Caco-2 (cell line): Measurements from ENCODE around the gene MCHR1. TPM values are rescaled to one million over a fixed set of nuclear protein-coding genes. Genes with fewer than 3 reads are reported as not detected.

Experiments
- BruUV-seq: library from RNA; stranded (reverse); fragments of 400-500 nt; replicated peaks from 2 replicates; lab custom pipeline; 2021; lab: Mats Ljungman, UMichigan
- CTCF ChIA-PET: fragments of 300-600 bp; sonication (Branson Sonifier 250); formaldehyde crosslinking; loops from one replicate; lab custom pipeline; 2022; ENCODE audit warnings: antibody characterized with exemption; lab: Charles Lee
- POLR2A ChIA-PET: fragments of 300-600 bp; sonication (Branson Sonifier 250); formaldehyde crosslinking; loops from one replicate; lab custom pipeline; 2022; ENCODE audit warnings: antibody characterized with exemption; lab: Charles Lee
- DNase-seq, 2 experiments: peaks; one replicate each; pipeline versions ENCODE4 v3.0.0 to v3.0.0-alpha.2; 2020 to 2022
- H3K27me3 ChIP-seq: replicated peaks from 2 replicates; pipeline ENCODE4 v1.6.0; 2011; ENCODE audit warnings: low read length; ENCODE audit not compliant: control insufficient read depth, insufficient read depth
- H3K36me3 ChIP-seq: 2 replicates; pipeline ENCODE4 v1.5.1; 2011; ENCODE audit warnings: low read length; ENCODE audit not compliant: control insufficient read depth, insufficient read depth
- H3K4me1 ChIP-seq: fragments of 250-450 bp; sonication (Bioruptor Pico); 2 replicates; pipeline ENCODE4 v1.5.1; 2020; ENCODE audit warnings: mild to moderate bottlenecking
- H3K4me3 ChIP-seq: 2 replicates; pipeline ENCODE4 v1.5.1; 2011; ENCODE audit warnings: low read depth, mild to moderate bottlenecking, control low read depth, low read length
- H3K9me3 ChIP-seq: fragments of 250-450 bp; sonication (Bioruptor Pico); 2 replicates; pipeline ENCODE4 v1.5.1; 2020; ENCODE audit warnings: mild to moderate bottlenecking, moderate library complexity
- H3K27ac Mint-ChIP-seq: one replicate; pipeline ENCODE4 v1.8.0; 2022; ENCODE audit warnings: mixed read lengths; ENCODE audit not compliant: unreplicated experiment
- H3K27me3 Mint-ChIP-seq: one replicate; pipeline ENCODE4 v1.8.0; 2022; ENCODE audit warnings: mixed read lengths; ENCODE audit not compliant: insufficient read depth, unreplicated experiment
- H3K36me3 Mint-ChIP-seq: one replicate; pipeline ENCODE4 v1.8.0; 2022; ENCODE audit warnings: mild to moderate bottlenecking, mixed read lengths; ENCODE audit not compliant: insufficient read depth, unreplicated experiment
- H3K4me1 Mint-ChIP-seq: one replicate; pipeline ENCODE4 v1.8.0; 2022; ENCODE audit warnings: low read depth, mixed read lengths; ENCODE audit not compliant: unreplicated experiment
- H3K4me3 Mint-ChIP-seq: one replicate; pipeline ENCODE4 v1.8.0; 2022; ENCODE audit warnings: mild to moderate bottlenecking, moderate library complexity, mixed read lengths; ENCODE audit not compliant: unreplicated experiment
- H3K9me3 Mint-ChIP-seq: one replicate; pipeline ENCODE4 v1.8.0; 2022; ENCODE audit warnings: mixed read lengths; ENCODE audit not compliant: unreplicated experiment
- CTCF ChIP-seq, 2 experiments: fragments of 200-600 bp in 1 of 2; IDR thresholded peaks; 1 replicate in 1 of 2; 2 replicates in 1 of 2; pipeline versions ENCODE4 v1.5.1 to v1.8.0; 2011 to 2022; ENCODE audit warnings: antibody characterized with exemption in 1 of 2, control low read depth in 1 of 2, inconsistent platforms in 1 of 2, low read depth in 1 of 2, low read length in 1 of 2, mild to moderate bottlenecking in 1 of 2, moderate library complexity in 1 of 2; ENCODE audit not compliant: insufficient read depth in 1 of 2, severe bottlenecking in 1 of 2, unreplicated experiment in 1 of 2
- intact Hi-C: fragments of 100-400 bp; cut with micrococcal nuclease; formaldehyde crosslinking; loops from one replicate; pipeline ENCODE4 v1.10.0; 2022; ENCODE audit not compliant: unreplicated experiment
- total RNA-seq: library from RNA; stranded (reverse); gene quantifications from 2 replicates; pipeline ENCODE4 v1.2.3, GENCODE V29; 2022

The MCHR1 gene
- total RNA-seq, 1 experiment from 2014 or later = not detected

GRCh38 chr22:40687706-40688105, 8.4 kb downstream of the MCHR1 start:
- POLR2A ChIA-PET = no interaction called here
- no peaks in the 10 kb centered on the region for H3K27me3 Mint-ChIP-seq

DNA sequence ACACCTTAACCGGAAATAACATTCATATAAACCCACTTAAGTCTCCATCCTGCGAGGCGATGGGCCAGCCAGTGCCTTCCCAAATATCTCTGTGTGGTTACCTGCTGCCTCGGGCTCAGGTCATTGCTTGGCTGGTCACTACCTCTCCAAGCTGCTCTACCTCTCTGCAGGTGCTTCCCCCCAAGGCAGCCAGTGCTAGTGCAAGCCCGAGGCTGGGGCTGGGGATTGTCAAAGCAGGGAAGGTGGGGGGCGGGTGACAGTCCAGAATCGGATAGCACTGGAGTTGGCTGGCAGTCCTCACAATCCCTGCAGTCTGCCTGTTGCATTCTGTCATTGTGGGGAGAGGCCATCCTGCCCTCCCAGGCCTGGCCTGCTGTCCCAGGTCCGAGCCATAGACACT, 11.1 kb downstream of the MCHR1 start:
- no peak overlapping the region for H3K4me3 ChIP-seq
- CTCF ChIA-PET = no interaction called here
- no peaks in the 10 kb centered on the region for H3K4me1 ChIP-seq
- no peaks in the 10 kb centered on the region for H3K4me1 Mint-ChIP-seq
- H3K27me3 ChIP-seq = no peaks in the 10 kb centered on the region
- H3K27ac Mint-ChIP-seq = no peak overlapping the region
- no peak for DNase-seq
- no peak overlapping the region for H3K4me3 Mint-ChIP-seq
- H3K9me3 Mint-ChIP-seq = no peaks in the 10 kb centered on the region
- H3K27me3 Mint-ChIP-seq = no peaks in the 10 kb centered on the region
- POLR2A ChIA-PET = no interaction called here
- H3K36me3 ChIP-seq = no peaks in the 10 kb centered on the region
- no peaks in the 10 kb centered on the region for H3K9me3 ChIP-seq
- intact Hi-C loops = no loop called here
- TF ChIP-seq CTCF (IDR thresholded peaks at IDR 0.05; ENCODE audit: insufficient read depth in 1 of 2, low read depth in 1 of 2, low read length in 1 of 2, severe bottlenecking in 1 of 2, unreplicated experiment in 1 of 2) = no peak
- no peaks in the 10 kb centered on the region for H3K36me3 Mint-ChIP-seq
- BruUV-seq = no TSS peak

More at GRCh38 chr22:40687706-40688105, 8.4 kb downstream of the MCHR1 start:
- no TSS peak for BruUV-seq
- CTCF ChIA-PET = interaction anchor here (0.6 kb wide), 1 partner anchor 12 kb away, joined by 5 read pairs; no protein-coding TSS in a partner anchor
- no peaks in the 10 kb centered on the region for H3K9me3 ChIP-seq
- Mint-ChIP-seq H3K4me3 (no peak overlapping the region), H3K4me1 (peaks cover 6% of the 10 kb centered on the region), H3K27ac (no peak overlapping the region), H3K9me3 (no peaks in the 10 kb centered on the region), H3K36me3 (no peaks in the 10 kb centered on the region)
- H3K27me3 ChIP-seq = no peaks in the 10 kb centered on the region
- no peak for DNase-seq
- intact Hi-C loops = no loop called here
- no peaks in the 10 kb centered on the region for H3K36me3 ChIP-seq
- TF ChIP-seq CTCF (IDR thresholded peaks at IDR 0.05; ENCODE audit: insufficient read depth in 1 of 2, low read depth in 1 of 2, low read length in 1 of 2, severe bottlenecking in 1 of 2, unreplicated experiment in 1 of 2) = no peak
- H3K4me3 ChIP-seq = no peak overlapping the region
- H3K4me1 ChIP-seq = no peaks in the 10 kb centered on the region

DNA sequence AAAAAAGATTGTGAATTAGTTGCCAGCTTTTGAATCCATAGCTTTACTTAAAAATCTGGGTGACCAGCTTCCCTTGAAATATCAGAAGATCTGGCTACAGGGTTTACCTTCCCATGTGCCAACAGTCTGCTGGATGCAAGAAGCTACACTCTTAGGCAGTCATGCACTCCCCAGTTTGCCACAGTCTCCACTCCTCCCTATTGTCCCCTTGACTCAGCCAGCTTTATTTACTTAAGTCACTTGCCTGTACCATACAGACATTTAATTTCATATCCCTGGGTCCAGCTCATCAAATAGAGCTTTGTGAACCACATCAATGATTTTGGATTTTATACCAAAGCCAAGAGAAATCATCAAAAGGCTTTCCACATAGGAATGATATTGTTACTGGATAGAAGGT, 12.2 kb downstream of the MCHR1 start:
- POLR2A ChIA-PET = no interaction called here
- no TSS peak for BruUV-seq
- Histone ChIP-seq H3K9me3 (no peaks in the 10 kb centered on the region), H3K4me3 (no peak overlapping the region), H3K27me3 (no peaks in the 10 kb centered on the region), H3K4me1 (no peaks in the 10 kb centered on the region), H3K36me3 (no peaks in the 10 kb centered on the region)
- no peak for TF ChIP-seq CTCF (IDR thresholded peaks at IDR 0.05; ENCODE audit: insufficient read depth in 1 of 2, low read depth in 1 of 2, low read length in 1 of 2, severe bottlenecking in 1 of 2, unreplicated experiment in 1 of 2)
- CTCF ChIA-PET = no interaction called here
- H3K36me3 Mint-ChIP-seq = no peaks in the 10 kb centered on the region
- no peaks in the 10 kb centered on the region for H3K4me1 Mint-ChIP-seq
- no peak overlapping the region for H3K27ac Mint-ChIP-seq
- H3K4me3 Mint-ChIP-seq = no peak overlapping the region
- intact Hi-C loops = no loop called here
- H3K27me3 Mint-ChIP-seq = no peaks in the 10 kb centered on the region
- H3K9me3 Mint-ChIP-seq = no peaks in the 10 kb centered on the region
- no peak for DNase-seq
